Fibroblast of lung (primary cell): ENCODE data around the gene REC8.

Experiments used
- CTCF ChIP-seq, 2 donors: IDR thresholded peaks in 1 of 2; conservative IDR thresholded peaks in 1 of 2; 1 replicate in 1 of 2; 2 replicates in 1 of 2; pipeline ENCODE4 v1.5.1; 2011 to 2012; ENCODE audit warnings: low read length in 2 of 2, control low read depth in 1 of 2, inconsistent platforms in 1 of 2, low read depth in 1 of 2, mild to moderate bottlenecking in 1 of 2
- EZH2 ChIP-seq: IDR thresholded peaks from 2 replicates; pipeline ENCODE4 v1.5.1; 2012; ENCODE audit warnings: low read length, control low read depth, mild to moderate bottlenecking; ENCODE audit errors: missing control alignments

- TF ChIP-seq CTCF (conservative IDR thresholded peaks at IDR 0.05 in 1 of 2, IDR thresholded peaks at IDR 0.05 in 1 of 2; ENCODE audit: low read depth in 1 of 2, low read length in 2 of 2), result no peak
- no peak for TF ChIP-seq EZH2
Measured at GRCh38 chr14:24132061-24132685, 39.7 kb upstream of the REC8 start.
